Measurements from ENCODE around the gene RUNX2.

Gene RUNX2

GRCh38 chr6:45483021-45483420 is 154.9 kb downstream of the RUNX2 start:
- no peaks in the 10 kb centered on the region for H3K27me3 ChIP-seq (ENCODE audit: insufficient read depth, low read depth)
- no peaks in the 10 kb centered on the region for H3K36me3 ChIP-seq (ENCODE audit: insufficient read depth)
- TF ChIP-seq CTCF (conservative IDR thresholded peaks at IDR 0.05; ENCODE audit: low read depth, low read length): no peak
- H4K20me1 ChIP-seq (ENCODE audit: insufficient read depth): peaks cover 50% of the 10 kb centered on the region
- no peak overlapping the region for H3K4me3 ChIP-seq (IDR thresholded peaks at IDR 0.05; ENCODE audit: insufficient read depth, low read depth, low read length)
- no peak overlapping the region for H3K9ac ChIP-seq
- no peak overlapping the region for H3K4me2 ChIP-seq
- H3K79me2 ChIP-seq (ENCODE audit: insufficient read depth, low read depth): peaks cover 95% of the 10 kb centered on the region
- H3K4me1 ChIP-seq (ENCODE audit: low read depth, poor library complexity, severe bottlenecking): peaks cover 100% of the 10 kb centered on the region
- no peak overlapping the region for H2AFZ ChIP-seq (ENCODE audit: low read depth)
- H3K27ac ChIP-seq: no peak overlapping the region

- no peak for TF ChIP-seq CTCF (conservative IDR thresholded peaks at IDR 0.05; ENCODE audit: low read depth, low read length)
- Histone ChIP-seq H3K27me3 (ENCODE audit: insufficient read depth, low read depth) (no peaks in the 10 kb centered on the region), H2AFZ (ENCODE audit: low read depth) (no peak overlapping the region), H3K36me3 (ENCODE audit: insufficient read depth) (no peaks in the 10 kb centered on the region), H3K79me2 (ENCODE audit: insufficient read depth, low read depth) (peaks cover 95% of the 10 kb centered on the region), H3K4me3 (IDR thresholded peaks at IDR 0.05; ENCODE audit: insufficient read depth, low read depth, low read length) (no peak overlapping the region), H3K9ac (no peak overlapping the region), H3K4me1 (ENCODE audit: low read depth, poor library complexity, severe bottlenecking) (peaks cover 100% of the 10 kb centered on the region), H3K27ac (no peak overlapping the region), H4K20me1 (ENCODE audit: insufficient read depth) (peaks cover 50% of the 10 kb centered on the region), H3K4me2 (no peak overlapping the region)
These were observed 155.4 kb downstream of the RUNX2 start for GRCh38 chr6:45483501-45483900.

GRCh38 chr6:45486736-45487135 is 158.6 kb downstream of the RUNX2 start:
- Histone ChIP-seq H3K36me3 (ENCODE audit: insufficient read depth) (no peaks in the 10 kb centered on the region), H3K4me2 (peak overlapping the region; percentile 52), H3K9ac (no peak overlapping the region), H2AFZ (ENCODE audit: low read depth) (no peak overlapping the region), H3K4me3 (IDR thresholded peaks at IDR 0.05; ENCODE audit: insufficient read depth, low read depth, low read length) (no peak overlapping the region), H3K4me1 (ENCODE audit: low read depth, poor library complexity, severe bottlenecking) (peaks cover 99% of the 10 kb centered on the region), H3K79me2 (ENCODE audit: insufficient read depth, low read depth) (peaks cover 95% of the 10 kb centered on the region), H4K20me1 (ENCODE audit: insufficient read depth) (peaks cover 47% of the 10 kb centered on the region), H3K27ac (peak overlapping the region; percentile 16; the same call in 1 of the 2 replicates), H3K27me3 (ENCODE audit: insufficient read depth, low read depth) (no peaks in the 10 kb centered on the region)
- TF ChIP-seq CTCF (conservative IDR thresholded peaks at IDR 0.05; ENCODE audit: low read depth, low read length): no peak

GRCh38 chr6:45487645-45488044 is 159.5 kb downstream of the RUNX2 start:
- H3K27ac ChIP-seq: no peak overlapping the region
- H3K36me3 ChIP-seq (ENCODE audit: insufficient read depth): 0 out of 2 replicates have a peak, but pooled peaks cover 2% of the 10 kb centered on the region
- H2AFZ ChIP-seq (ENCODE audit: low read depth): no peak overlapping the region
- H3K4me3 ChIP-seq (IDR thresholded peaks at IDR 0.05; ENCODE audit: insufficient read depth, low read depth, low read length): no peak overlapping the region
- peaks cover 99% of the 10 kb centered on the region for H3K4me1 ChIP-seq (ENCODE audit: low read depth, poor library complexity, severe bottlenecking)
- H3K9ac ChIP-seq: no peak overlapping the region
- H3K4me2 ChIP-seq: peak overlapping the region; percentile 52
- peaks cover 42% of the 10 kb centered on the region for H4K20me1 ChIP-seq (ENCODE audit: insufficient read depth)
- no peak for TF ChIP-seq CTCF (conservative IDR thresholded peaks at IDR 0.05; ENCODE audit: low read depth, low read length)
- no peaks in the 10 kb centered on the region for H3K27me3 ChIP-seq (ENCODE audit: insufficient read depth, low read depth)
- H3K79me2 ChIP-seq (ENCODE audit: insufficient read depth, low read depth): peaks cover 95% of the 10 kb centered on the region
